HG03521 (cell line): ENCODE data around the gene MAN2B2.

Source experiments
- ATAC-seq: cut with Tn5 transposase; IDR thresholded peaks from one replicate; pipeline ENCODE4 v1.9.1; 2021; ENCODE audit warnings: mild to moderate bottlenecking, moderate library complexity; ENCODE audit not compliant: unreplicated experiment

Gene MAN2B2

GRCh38 chr4:6592804-6593563 lies 18.0 kb downstream of the MAN2B2 start:
- ATAC-seq, result no peak

- no peak for ATAC-seq
Observed at GRCh38 chr4:6594341-6594740, 19.4 kb downstream of the MAN2B2 start.

- no peak for ATAC-seq
Observed at GRCh38 chr4:6594826-6595355, 19.9 kb downstream of the MAN2B2 start.

- ATAC-seq, result no peak
Observed at GRCh38 chr4:6595897-6596537, 21.0 kb downstream of the MAN2B2 start.

- ATAC-seq, result no peak
Observed at GRCh38 chr4:6596948-6597347, 22.0 kb downstream of the MAN2B2 start.

- no peak for ATAC-seq
Observed at GRCh38 chr4:6598127-6598526, 23.1 kb downstream of the MAN2B2 start.

- no peak for ATAC-seq
Observed at GRCh38 chr4:6598641-6599040, 23.7 kb downstream of the MAN2B2 start.

- no peak for ATAC-seq
Observed at GRCh38 chr4:6601661-6602250, 26.8 kb downstream of the MAN2B2 start.

- ATAC-seq, result no peak
Observed at GRCh38 chr4:6602289-6602688, 27.3 kb downstream of the MAN2B2 start.

- ATAC-seq, result no peak
Observed at GRCh38 chr4:6603128-6603527, 28.1 kb downstream of the MAN2B2 start.

GRCh38 chr4:6605114-6605513 lies 30.1 kb downstream of the MAN2B2 start:
- no peak for ATAC-seq

- ATAC-seq, result no peak
Observed at GRCh38 chr4:6605605-6606004, 30.6 kb downstream of the MAN2B2 start.

- ATAC-seq, result no peak
Observed at GRCh38 chr4:6606465-6607235, 31.7 kb downstream of the MAN2B2 start.

GRCh38 chr4:6607368-6608055 lies 32.5 kb downstream of the MAN2B2 start:
- no peak for ATAC-seq

GRCh38 chr4:6608758-6609414 lies 33.9 kb downstream of the MAN2B2 start:
- ATAC-seq, result no peak

GRCh38 chr4:6609415-6610079 lies 34.6 kb downstream of the MAN2B2 start:
- ATAC-seq, result no peak

GRCh38 chr4:6610856-6611430 lies 36.0 kb downstream of the MAN2B2 start:
- ATAC-seq, result no peak

GRCh38 chr4:6612961-6613675 lies 38.1 kb downstream of the MAN2B2 start:
- ATAC-seq, result no peak
